Measurements from ENCODE around the gene RAB40C.

Gene RAB40C

DNA sequence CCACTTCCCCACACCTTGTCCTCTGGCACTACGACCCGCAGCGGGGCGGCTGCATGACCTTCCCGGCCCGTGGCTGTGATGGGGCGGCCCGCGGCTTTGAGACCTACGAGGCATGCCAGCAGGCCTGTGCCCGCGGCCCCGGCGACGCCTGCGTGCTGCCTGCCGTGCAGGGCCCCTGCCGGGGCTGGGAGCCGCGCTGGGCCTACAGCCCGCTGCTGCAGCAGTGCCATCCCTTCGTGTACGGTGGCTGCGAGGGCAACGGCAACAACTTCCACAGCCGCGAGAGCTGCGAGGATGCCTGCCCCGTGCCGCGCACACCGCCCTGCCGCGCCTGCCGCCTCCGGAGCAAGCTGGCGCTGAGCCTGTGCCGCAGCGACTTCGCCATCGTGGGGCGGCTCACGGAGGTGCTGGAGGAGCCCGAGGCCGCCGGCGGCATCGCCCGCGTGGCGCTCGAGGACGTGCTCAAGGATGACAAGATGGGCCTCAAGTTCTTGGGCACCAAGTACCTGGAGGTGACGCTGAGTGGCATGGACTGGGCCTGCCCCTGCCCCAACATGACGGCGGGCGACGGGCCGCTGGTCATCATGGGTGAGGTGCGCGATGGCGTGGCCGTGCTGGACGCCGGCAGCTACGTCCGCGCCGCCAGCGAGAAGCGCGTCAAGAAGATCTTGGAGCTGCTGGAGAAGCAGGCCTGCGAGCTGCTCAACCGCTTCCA is 43.6 kb downstream of the RAB40C start:
- no peak for DNase-seq

DNA sequence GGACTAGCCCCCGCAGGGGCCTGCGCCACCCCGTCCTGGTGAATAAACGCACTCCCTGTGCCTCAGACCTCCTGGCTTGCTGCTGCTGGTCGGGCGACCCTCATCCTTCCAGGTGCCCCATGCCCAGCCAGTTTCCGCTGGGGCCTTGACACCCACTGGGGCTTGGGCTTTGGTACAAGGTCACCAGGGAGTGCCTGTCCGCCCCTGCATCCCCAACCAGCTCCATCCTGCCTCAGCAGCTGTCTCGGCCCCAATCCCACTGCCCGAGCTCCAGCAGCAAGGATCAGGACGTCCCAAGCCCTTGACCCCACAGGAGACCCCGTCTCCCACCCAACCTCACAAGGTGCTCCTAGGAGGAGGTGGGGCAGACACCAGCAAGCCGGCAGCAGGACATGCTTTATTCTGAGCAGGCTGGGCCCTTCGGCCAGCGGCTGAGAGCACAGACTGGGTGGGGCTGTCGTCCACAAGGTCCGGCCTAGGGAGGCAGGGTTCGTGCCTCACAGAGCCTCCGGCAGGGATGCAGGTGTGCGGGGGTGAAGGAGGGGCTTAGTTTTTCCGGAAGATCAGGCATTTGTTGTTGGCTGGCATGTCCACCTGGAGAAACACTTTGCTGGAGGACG is 44.3 kb downstream of the RAB40C start:
- DNase-seq, result no peak

- no peak for DNase-seq
Observed at GRCh38 chr16:634996-635395, 45.1 kb downstream of the RAB40C start.

GRCh38 chr16:635573-636205 is 45.8 kb downstream of the RAB40C start:
- DNase-seq, result no peak

GRCh38 chr16:636206-637080 is 46.6 kb downstream of the RAB40C start, which contains the start of gene METTL26:
Gene METTL26 (minus strand): TSS chr16:636305. CDS start chr16:636290, 15 bp downstream.
- peak; percentile 94 for DNase-seq

GRCh38 chr16:637081-638018 is 47.5 kb downstream of the RAB40C start:
- DNase-seq, result peak; percentile 87

DNA sequence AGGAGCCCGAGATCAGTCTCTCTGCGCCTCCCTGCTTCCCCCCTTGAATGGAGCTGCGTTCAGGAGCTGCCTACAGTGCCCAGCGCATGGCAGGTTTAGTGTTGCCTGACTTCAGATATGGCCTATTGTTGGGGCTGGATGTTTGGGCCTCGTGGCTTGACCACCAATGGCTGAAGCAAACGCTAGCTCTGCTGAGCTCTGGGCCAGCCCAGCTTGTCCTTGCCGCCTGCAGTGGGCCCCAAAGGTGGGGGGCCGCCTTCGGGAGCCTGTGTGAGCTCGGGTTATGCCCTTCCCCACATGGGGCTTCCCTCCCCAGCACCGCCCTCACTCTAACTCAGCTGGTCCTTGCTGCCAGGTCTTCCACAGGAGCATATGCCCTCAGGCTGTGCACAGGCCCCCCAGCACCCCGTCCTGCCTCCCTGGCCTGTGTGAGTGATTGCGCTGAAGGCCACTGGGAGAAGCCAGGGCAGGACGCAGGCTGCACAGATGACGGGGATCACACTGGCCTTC is 48.2 kb downstream of the RAB40C start:
- DNase-seq, result no peak

DNA sequence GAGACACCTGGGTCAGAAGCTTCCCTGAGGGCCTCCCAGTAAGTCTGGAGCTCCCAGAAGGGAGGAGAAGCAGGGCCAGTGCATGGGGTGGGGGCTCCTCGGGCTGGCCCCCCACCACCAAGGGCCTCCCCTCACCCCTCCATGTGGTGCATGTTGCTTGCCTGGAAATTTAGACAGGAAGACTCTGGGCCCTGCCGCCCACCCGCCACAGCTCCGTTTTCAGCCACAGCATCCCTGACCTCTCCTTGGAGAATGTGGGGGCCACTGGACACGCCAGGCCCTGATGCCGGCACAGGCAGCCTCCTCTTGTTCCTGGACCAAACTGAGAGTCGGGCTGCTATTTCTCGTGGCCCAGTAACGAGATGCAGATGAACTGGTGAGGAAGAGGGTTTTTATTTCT is 49.0 kb downstream of the RAB40C start:
- DNase-seq, result no peak

DNA sequence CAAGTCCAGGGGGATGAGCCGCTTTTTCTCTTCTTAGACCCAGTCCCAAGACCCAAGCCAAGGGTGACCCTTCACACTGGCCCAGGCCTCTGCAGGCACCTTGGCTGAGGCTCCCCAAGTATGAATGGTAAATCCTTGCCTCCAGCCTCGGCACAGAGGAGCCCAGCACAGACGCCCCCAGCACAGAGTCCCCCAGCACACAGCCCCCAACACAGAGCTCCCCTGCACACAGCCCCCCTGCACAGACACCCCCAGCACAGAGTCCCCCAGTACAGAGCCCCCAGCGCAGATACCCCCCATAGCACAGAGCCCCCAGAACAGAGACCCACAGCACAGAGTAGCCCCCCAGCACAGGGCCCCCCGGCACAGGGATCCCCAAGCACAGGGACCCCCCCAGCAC is 50.7 kb downstream of the RAB40C start:
- no peak for DNase-seq

DNA sequence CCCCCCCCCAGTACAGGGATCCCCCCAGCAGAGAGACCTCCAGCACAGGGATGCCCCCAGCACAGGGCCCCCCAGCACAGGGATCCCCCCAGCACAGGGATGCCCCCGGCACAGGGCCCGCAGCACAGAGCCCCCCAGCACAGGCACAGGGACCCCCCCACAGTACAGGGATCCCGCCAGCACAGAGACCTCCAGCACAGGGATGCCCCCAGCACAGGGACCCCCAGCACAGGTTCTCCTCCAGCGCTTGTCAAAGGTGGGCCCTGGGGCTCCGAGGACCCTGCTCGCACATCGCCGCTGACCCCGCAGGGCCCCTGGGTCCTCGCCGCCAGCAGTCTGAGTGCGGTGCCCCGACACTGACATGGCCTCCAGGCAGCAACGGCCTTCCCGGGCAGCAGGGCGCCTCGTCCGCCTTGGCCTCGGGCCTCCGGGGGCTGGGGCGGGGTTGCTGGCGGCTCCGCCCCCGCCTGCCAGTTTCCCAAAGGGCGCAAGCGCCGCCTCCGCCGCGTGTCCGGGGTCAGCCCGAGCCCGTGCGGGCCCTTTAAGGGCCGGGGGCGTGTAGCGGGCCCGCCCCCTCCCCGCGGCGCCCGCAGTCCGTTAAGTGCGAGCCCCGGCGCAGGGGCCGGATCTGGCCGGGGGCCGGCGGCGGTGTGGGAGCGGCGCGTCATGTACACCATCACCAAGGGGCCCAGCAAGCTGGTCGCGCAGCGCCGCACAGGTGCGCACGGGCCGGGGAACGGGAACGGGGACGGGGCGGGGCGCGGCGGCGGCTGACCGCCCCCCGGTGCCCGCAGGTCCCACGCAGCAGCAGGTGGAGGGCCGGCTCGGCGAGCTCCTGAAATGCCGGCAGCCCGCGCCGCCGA is 51.7 kb downstream of the RAB40C start, which contains the start of gene MCRIP2:
Gene MCRIP2, plus strand, starts transcription at position 503 of the 863 bp plus-strand sequence. Its CDS starts 164 bp downstream, at position 667.
- peak; percentile 83 for DNase-seq

DNA sequence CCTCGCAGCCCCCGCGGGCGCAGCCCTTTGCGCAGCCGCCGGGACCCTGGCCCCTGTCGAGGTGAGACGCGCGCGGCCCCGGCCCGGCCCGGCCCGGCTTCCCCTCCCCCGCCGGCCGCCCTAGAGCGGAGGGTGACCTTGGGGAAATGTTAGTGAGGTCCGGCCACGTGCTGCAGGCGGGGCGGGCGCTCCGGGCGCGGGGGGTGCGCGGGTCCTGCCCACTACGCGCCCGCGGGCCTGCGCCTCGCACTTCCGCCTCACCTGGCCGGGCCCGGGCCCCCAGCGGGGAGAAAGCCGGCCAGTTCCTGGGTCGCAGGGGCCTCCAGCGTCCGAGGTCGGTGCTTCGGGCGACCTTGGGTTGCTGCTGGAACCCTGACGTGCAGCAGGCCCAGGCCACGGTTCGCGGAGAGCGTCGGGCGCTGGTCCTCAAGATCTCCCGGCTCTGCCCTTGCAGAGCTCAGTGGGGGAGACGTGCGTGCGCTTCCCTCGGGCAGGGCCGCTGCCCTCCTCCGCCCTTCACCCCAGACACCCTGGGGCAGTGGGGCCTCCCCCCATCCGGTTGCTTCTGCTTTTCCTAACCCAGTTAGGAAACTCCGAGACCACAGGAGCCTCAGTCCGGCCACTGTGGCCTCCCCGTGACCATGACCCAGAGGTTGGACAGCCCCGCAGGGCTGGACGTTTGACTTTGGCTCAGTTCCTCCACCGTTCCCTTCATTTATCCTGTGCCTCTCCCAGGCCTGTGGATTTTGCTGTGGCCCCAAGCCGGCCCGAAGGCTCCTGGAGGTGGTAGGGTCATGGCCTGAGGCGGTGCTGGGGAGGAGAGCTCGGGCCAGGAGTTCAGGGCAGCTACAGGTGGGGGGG is 52.6 kb downstream of the RAB40C start:
- DNase-seq, result peak; percentile 40

- DNase-seq, result no peak
Observed at GRCh38 chr16:643050-643368, 53.1 kb downstream of the RAB40C start.

GRCh38 chr16:644556-644955 is 54.7 kb downstream of the RAB40C start:
- no peak for DNase-seq

DNA sequence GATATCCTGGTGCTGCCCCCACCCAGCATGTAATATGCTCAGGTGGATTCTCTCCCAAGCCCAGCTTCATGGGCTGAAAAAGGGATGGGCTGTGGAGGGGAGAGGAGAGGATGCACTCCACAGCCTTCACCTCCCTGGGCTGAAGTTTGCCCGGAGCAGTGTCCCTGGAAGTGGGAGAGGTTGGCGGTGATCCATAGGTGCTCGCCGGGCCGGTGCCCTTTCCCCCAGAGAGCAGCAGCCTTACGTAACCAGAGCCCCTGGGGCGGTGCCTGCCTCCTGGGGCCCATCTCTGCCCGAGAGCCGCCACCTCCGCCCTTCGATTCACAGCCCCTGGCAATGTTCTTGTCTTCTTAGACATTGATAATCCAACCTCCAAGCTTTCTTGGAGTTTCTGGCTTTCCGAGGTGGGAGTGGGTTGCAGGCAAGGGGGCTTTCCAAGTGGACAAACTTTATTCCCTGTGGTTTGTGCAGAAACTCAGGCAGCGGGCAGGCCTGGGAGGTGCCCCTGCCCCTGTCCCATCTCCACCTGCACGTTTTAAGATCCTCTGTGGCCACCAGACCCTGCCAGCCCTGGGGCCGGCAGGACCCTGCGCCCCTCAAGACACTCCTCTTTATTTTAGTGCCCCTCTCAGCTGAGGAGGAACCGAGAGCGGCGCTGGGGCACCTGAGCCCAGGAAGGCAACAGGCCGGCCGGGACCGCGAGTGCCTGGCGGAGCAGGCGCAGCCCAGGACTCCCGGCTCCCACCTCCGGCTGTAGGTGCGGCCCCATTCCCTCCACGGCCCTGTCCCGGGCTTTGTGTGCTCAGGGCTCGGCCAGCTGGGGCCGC is 56.2 kb downstream of the RAB40C start:
- no peak for DNase-seq

DNA sequence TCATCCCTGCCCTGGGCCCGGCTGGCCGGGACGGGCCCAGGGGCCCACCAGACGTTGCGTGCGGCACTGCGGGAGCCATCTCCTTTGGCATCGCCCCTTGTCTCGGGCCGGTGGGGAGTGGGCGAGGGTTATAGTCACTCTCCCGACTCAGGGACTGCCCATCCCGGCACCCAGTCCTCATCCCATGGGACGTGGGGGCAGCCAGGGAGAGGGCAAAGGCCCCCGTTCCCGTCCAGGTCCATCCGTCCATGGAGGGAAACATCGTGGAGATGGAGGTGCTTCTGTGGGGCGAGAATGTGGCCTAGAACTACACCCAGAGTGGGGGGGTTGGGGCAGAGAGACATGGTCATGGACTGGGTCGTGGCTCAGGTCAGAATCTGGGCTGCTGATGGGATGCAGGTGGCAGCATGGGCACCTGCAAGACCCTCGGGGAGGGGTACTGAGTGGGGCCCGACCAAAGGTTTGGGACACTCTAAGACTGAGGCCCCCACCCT is 56.9 kb downstream of the RAB40C start:
- no peak for DNase-seq

GRCh38 chr16:647173-647902 is 57.5 kb downstream of the RAB40C start:
- no peak for DNase-seq

- no peak for DNase-seq
Observed at GRCh38 chr16:648071-648780, 58.4 kb downstream of the RAB40C start.

Data from EL (cell line).